Coronary artery (tissue), 2 donors: ENCODE results near the gene DROSHA.

Experiments
- DNase-seq: peaks from one replicate; pipeline ENCODE4 v3.0.0-alpha.2; 2017; ENCODE audit warnings: low spot score
- H3K27ac ChIP-seq, 2 donors: fragments of 200-600 bp; sonication (generic); one replicate each; pipeline ENCODE4 v1.5.1; 2016 to 2019
- H3K4me3 ChIP-seq: fragments of 200-600 bp; sonication (generic); 2 replicates; pipeline ENCODE4 v1.5.1; 2016; ENCODE audit warnings: mild to moderate bottlenecking, moderate library complexity
- TF ChIP-seq, protein P1 (sequence below): fragments of 200-600 bp; sonication (generic); IDR thresholded peaks from one replicate; pipeline ENCODE4 v1.5.1; 2019; ENCODE audit warnings: antibody characterized with exemption

Gene DROSHA

DNA sequence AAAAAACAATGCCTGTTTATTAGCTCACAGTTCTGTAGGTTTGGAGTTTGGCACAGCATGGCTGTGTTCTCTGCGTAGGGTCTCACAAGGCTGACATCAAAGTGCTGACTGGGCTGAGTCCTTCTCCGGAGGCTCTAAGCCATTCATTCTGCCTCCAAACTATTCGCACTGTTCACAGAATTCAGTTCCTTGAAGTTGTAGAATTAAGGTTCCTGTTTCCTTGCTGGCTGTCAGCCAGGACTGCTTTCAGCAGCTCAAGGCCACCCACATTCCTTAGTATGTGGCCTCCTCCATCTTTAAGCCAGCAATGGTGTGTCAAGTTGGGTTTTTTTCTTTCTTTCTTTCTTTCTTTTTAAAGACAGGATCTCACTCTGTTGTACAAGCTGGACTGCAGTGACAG is 176.6 kb downstream of the DROSHA start:
- Histone ChIP-seq H3K4me3 (no peak overlapping the region), H3K27ac (no peak overlapping the region)
- no peak for DNase-seq
- TF ChIP-seq, protein P1, sequence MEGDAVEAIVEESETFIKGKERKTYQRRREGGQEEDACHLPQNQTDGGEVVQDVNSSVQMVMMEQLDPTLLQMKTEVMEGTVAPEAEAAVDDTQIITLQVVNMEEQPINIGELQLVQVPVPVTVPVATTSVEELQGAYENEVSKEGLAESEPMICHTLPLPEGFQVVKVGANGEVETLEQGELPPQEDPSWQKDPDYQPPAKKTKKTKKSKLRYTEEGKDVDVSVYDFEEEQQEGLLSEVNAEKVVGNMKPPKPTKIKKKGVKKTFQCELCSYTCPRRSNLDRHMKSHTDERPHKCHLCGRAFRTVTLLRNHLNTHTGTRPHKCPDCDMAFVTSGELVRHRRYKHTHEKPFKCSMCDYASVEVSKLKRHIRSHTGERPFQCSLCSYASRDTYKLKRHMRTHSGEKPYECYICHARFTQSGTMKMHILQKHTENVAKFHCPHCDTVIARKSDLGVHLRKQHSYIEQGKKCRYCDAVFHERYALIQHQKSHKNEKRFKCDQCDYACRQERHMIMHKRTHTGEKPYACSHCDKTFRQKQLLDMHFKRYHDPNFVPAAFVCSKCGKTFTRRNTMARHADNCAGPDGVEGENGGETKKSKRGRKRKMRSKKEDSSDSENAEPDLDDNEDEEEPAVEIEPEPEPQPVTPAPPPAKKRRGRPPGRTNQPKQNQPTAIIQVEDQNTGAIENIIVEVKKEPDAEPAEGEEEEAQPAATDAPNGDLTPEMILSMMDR: no peak
